Panc1 (cell line): ENCODE measurements around the gene SULT4A1.

Source experiments
- CTCF ChIP-seq: fragments of 450-650 bp; IDR thresholded peaks from 2 replicates; pipeline ENCODE4 v1.5.1; 2017; ENCODE audit warnings: mild to moderate bottlenecking
- POLR2AphosphoS5 ChIP-seq: IDR thresholded peaks from 2 replicates; pipeline ENCODE4 v1.6.1; 2012; ENCODE audit warnings: mild to moderate bottlenecking, low read depth, low read length, moderate library complexity
- REST ChIP-seq, 2 experiments: IDR thresholded peaks; 2 replicates each; pipeline ENCODE4 v1.6.1; 2011 to 2012; ENCODE audit warnings: low read depth in 2 of 2, control low read depth in 1 of 2, low read length in 1 of 2, mild to moderate bottlenecking in 1 of 2, moderate library complexity in 1 of 2; ENCODE audit not compliant: insufficient read depth in 1 of 2
- SIN3A ChIP-seq: IDR thresholded peaks from 2 replicates; pipeline ENCODE4 v1.6.1; 2012; ENCODE audit warnings: low read depth, mild to moderate bottlenecking, low read length, moderate library complexity, borderline replicate concordance; ENCODE audit not compliant: insufficient read depth
- TCF7L2 ChIP-seq: IDR thresholded peaks from 2 replicates; pipeline ENCODE4 v1.6.1; 2011; ENCODE audit warnings: mild to moderate bottlenecking, low read depth, low read length, inconsistent platforms

- TF ChIP-seq TCF7L2 (no peak), CTCF (no peak), POLR2AphosphoS5 (no peak), REST (IDR thresholded peaks at IDR 0.05; ENCODE audit: insufficient read depth in 1 of 2, low read depth in 2 of 2, low read length in 1 of 2) (no peak), SIN3A (no peak)
These were observed 2.2 kb downstream of the SULT4A1 start for GRCh38 chr22:43860126-43860525.
